Cortex of kidney (tissue), 1 donor: ENCODE results near the gene RALA.
"Not testable (repeated sequence)": the region's sequence is repeated elsewhere in the genome, so short reads cannot be mapped to it uniquely, and the experiment has no call there.

Experiments used
- DNase-seq: peaks from one replicate; lab custom pipeline; 2025; lab: John Stamatoyannopoulos, UW

RALA gene

DNA sequence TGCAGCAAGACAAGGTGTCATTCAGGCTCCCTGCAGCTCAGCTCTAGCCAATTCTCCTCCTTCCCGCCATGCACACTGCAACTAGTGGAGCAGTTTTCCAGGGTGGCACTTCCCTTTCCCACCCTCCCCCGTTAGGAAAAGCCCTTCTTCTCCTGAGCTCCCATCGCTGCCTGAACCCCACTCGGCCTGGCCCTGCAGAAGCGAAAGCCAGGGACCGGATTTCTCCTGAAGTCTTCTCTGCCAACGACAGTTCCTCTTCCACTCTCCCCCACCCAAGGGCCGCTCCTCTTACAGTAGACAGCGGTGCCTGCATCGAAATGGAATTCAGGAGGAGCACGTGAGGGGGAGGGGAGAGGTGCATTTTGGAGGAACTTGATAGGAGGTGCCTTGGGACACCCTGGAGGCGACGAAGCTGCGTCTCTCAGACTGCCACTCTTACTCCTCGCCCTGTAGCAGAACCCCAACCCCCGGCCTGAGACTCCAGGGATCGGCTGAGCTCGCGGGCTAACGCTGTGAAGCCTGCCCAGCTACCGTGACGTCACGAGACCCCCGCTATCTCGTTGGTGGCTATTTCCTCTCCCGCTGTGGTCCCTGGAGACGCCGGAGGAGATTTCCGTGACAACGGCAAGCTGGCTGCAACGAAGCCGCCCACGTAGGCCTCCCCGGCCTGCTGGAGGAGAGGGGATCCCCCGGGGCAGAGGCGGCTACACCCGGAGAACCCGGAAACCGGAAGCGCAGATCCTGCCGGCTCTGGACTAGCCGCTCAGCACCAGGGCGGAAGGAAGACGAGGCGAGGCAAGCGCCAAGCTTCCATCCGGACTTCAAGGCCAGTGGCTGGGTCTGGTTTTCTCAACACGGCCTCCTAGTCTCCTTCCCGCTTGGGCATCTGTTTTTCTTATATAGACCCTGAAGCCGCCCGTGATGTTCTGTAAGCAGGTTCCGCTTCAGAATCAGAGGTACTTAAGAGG lies 109.7 kb downstream of the RALA start:
- peak; percentile 23 for DNase-seq

DNA sequence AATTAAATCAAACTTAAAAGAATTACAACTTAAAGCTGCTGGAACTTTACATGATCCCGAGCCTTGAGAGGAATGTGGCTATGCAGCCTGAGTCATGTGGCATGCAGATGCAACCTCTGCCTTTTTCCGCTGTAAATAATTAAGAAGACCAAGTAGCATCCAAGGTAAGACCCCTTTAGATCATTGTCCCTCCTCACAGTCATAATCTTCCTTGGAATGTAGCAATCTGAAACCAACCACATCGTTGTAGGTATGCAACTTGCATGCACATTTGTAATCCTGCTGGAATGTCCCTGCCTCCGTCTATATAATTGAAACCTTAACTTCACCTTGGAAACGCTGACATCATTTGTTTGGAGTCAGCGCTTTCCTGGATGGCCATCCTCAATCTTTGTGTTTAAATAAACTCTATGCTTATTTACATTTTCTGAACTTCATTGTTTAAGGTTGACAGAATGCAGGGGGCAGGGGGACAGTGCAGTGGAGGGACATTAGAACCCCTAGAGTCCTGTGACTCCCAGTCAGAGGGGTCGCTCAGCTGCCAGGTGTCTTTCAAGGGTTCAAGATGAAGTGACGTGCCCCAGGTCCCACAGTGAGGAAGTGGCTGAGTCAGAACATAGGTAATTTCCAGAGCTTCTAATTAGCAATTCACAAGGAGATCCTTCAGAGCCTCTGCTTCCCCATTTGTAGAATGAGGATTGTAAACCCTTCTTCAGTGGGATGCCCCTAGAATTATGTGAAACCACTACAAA lies 110.7 kb downstream of the RALA start:
- DNase-seq, result no peak

DNA sequence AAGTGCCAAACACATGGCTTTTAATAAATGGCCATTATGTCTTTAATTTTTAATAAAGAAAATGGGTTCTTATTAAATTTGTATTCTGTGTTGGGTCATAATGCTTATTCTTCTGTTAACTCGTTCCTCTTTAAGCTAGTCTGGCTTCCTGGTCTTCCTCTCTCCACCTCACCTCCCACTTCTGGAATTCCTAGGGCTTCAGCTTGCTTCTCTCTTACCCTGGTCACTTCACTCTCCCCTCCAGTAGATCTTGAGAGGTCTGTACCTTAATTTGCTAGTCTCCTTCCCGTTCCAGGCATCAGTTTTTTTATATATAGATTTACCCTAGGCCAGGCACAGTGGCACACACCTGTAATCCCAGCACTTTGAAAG lies 111.2 kb downstream of the RALA start:
- no peak for DNase-seq

DNA sequence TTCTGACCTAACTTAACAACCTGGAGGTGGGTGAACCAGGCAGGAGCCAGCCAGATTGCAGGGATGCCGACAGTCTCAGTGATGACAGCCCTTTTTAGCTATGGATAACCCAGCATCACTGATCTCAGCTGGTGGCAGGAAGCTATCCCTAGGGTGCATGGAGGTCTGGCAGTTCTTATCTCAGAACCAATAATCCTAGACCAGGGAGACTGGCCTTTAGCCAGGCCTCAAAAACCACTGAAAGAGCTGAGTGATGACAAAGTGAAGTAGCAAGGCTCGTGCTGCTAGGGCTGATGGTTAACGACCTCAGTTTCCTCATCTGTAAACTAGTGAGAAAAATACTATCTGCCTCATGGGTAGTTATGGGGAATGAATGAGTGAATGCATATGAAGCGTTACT lies 112.5 kb downstream of the RALA start:
- no peak for DNase-seq

DNA sequence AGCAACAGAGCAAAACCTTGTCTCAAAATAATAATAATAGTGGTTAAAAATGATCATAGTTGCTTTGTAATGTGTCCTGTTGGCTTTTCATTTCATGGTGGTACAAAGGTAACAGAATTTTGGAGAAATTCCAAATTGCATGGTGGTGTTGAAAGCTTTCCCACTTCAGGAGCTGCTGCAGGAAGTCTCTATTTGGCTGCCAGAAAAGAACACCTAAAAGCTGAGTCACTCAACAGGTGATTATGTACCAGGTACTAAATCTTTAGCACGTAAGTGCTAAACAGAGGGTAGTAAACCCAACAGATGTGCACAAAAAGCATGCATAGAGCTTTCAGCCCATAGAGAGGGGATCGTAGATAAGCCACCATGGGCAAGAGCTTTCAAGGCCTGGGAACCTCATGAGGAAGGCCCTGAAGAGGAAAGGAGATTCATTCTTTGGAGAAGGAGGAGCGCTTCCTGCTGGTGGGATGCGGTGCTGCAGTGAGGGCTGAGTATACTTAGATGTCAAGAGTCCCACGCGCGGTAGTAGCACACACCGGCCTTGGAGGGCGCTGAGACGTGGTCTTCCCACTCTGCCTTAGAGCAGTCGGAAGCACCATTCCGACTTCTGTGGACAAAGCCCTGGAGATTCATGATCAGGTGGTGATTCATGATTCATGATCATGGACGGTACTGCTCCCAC lies 118.7 kb downstream of the RALA start:
- DNase-seq, result no peak

DNA sequence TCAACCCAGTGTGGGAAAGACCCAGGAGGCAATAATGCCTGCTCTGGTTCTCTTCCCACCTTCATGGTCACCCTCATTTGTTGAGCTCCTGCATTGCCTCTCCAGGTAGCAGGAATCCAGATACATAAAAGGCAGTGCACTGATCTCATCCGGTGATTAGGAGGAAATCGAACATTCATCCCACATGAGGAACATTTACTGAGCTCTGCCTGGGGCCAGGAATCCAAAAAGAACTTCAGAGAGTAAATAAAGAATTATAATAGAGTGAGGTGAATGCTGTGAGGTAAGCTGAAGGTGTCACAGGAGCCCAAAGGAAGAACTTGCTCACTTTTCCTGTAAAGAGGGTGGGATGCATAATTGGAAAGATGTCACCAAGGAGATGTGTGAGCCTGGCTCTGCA lies 121.2 kb downstream of the RALA start:
- no peak for DNase-seq

DNA sequence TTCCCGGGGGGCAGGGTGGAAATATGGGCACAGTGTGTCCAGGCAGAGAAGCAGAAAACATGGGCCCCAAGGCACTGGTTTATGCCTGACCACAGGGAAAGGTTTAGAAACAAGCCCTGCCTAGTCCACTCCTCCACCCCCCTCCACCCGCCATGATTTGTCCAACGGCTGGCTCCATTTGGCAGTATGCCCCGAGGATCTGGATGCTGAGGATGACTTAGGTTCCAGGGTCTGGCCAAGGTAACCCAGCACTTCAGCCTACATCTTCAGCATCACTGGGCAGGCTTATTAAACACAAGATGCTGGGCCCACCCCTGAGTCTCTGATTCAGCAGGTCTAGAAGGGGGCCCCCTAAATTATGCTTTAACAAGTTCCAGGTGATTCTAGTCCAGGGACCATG lies 121.9 kb downstream of the RALA start:
- DNase-seq, result no peak

DNA sequence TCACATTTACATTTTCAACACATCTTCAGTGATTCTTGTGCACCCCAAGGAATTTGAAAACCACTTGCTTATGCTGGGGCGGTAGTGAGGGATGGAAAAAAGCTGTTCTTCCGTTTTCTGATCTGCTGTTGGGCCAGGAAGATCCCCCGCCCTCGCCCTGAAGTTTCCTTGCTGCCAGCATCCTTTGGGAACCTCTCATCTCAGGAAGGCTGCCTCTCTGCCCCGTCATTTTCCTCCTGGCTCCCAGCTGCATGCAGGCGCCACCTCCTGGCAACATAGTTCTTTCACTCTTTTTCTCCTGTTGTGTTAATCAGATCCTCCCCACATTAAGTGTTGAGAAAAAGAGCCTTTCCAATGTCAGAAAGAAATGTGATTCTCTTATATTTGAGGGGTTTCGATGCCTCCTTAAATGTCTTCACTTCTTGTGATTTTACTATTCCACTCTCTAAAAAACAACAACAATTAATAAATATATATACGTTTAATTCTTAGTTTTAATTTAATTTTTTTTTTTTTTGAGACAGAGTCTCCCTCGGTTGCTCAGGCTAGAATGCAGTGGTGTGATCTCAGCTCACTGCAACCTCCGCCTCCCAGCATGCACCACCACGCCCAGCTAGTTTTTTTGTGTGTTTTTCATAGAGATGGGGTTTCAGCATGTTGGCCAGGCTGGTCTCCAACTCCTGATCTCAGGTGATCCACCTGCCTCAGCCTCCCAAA lies 122.9 kb downstream of the RALA start:
- no peak for DNase-seq

DNA sequence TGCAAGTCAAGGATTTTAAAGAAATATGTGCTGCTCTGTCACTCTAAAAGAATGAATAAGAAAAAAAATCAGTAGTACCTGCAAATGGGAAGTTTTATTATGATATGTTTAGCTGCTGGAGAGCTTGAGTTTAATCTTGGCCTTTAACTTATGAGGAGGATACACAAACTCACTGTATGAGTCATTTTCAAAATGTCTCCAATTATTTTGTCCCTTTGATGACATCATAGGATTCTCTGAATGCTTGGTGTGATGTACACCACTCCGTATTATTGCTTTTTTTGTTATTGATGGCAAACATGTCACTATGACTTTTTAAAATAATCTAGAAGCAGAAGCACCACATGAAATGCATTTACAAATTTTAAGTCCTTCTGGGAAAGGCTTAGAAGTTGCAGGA lies 125.8 kb downstream of the RALA start:
- DNase-seq, result no peak

DNA sequence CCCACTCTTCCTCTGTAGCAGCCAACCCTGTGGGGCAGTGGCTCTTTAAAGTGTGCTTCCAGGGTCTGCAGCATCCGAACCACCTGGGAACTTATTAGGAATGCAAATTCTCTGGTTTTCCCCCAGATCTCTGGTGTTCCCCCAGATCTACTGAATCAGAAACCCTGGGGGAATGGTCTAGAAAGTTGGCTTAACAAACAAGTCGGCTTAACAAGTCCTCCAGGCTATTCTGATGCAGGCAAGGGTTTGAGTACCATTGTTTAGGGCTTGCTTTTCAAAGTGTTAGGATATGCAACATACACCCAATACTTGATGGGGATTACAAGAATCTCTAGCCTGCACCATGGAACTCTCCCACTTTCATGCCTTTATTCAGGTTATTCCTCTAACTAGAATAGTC lies 126.3 kb downstream of the RALA start:
- no peak for DNase-seq

DNA sequence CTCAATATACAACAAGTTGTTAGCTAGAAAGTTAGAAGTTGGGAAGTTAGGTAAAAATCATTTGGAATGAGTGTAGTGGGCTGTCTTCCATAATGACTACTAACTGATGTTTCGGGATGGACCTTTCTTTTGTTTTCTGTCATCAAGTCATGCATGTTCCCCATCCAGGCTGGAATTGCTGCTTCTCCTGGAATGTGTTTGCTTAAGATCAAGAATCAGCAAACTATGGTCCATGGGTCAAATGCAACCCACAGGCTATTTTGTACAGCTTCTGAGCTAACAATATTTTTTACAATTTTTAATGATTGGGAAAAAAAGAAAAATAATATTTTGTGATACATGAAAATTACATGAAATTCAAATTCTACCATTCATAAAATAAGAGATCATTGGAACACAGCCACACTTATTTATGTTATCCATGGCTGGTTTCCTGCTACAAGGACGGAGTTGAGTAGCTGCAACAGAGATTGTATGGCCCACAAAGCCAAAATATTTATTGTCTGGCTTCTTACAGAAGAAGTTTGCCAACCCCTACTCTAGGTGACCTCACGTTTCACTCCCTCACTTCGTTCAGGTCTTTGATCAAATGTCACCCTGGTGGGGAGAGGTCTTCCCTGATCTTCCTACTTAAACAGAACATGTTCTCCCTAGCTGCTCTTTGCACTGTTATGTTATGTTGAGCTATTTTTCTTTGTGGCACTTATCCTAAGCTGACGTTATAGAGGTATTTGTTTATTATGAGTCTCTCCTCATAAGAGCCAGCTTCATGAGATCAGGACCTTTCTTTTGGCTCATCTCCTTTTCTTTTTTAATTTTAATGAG lies 127.1 kb downstream of the RALA start:
- DNase-seq, result no peak

DNA sequence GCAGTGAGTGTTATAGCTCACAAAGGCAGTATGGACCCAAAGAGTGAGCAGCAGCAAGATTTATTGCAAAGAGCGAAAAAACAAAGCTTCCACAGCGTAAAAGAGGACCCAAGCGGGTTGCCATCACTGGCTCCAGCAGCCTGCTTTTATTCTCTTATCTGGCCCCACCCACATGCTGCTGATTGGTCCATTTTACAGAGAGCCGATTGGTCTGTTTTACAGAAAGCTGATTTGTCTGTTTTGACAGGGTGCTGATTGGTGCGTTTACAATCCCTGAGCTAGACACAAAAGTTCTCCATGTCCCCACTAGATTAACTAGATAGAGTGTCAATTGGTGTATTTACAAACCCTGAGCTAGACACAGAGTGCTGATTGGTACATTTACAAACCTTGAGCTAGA lies 129.9 kb downstream of the RALA start:
- DNase-seq, result not testable (repeated sequence)

DNA sequence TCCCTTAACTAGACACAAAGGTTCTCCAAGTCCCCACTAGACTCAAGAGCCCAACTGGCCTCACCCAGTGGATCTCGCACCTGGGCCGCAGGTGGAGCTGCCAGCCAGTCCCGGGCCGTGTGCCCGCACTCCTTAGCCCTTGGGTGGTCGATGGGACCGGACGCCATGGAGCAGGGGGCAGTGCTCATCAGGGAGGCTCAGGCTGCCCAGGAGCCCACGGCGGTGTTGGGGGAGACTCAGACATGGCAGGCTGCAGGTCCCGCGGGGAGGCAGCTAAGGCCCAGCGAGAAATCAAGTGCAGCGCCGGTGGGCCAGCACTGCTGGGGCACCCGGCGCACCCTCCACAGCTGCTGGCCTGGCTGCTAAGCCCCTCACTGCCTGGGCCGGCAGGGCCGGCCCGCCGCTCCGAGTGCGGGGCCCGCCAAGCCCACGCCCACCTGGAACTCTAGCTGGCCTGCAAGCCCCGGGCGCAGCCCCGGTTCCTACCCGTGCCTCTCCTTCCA lies 130.5 kb downstream of the RALA start:
- no peak for DNase-seq

DNA sequence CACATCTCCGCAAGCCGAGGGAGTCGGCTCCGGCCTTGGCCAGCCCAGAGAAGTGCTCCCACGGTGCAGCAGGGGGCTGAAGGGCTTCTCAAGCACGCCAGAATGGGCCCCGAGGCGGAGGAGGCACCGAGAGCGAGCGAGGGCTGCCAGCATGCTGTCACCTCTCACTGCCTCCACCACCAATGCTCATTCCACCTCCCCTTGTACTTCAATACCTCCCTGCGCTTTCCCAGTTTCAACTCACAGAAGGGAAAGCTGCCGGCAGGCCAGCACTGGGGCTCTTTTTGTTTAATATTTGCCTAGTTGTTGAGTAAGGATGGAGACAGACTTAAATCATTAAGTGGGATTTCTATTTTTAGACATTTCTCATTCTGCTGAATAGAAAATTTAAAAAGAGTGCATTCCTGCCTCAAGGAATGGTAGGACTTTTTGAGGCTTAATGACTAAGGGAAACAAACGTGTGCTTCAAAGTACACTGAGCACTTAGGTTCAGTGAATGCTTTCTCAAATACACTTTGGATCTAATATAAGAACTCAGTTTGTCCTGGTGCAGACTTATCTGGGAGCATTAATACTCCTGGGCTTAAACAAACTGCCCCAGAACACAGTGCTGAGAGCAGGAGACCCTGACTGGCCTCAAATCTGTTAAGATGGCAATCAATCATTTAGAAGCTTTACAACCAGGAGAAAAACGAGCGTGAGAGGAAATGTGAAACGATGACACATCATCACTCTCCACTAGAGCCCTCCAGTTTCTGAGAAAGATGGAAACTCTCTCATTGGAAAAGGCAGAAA lies 131.2 kb downstream of the RALA start:
- no peak for DNase-seq

DNA sequence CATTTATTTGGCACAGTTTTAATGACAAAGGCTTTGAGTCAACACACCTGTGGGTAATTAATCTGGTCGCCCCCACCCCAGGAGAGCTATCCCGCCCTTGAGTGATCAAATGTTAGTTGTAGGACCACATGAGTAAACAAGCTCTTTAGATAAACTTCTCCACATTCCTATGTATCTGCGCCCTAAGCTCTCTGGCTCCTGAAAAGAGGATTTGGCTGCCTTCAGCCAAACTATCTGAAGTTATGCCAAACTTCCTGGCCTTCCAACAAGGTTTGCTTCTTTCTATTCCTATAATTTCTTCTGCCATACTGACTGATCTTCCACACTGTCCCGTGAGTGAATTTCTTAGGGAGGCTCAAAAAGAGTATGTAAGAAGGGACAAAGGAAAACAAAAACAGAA lies 134.2 kb downstream of the RALA start:
- DNase-seq, result no peak
